Measurements from ENCODE around the gene WBP2NL.

GRCh38 chr22:42070517-42071422 is 72.2 kb downstream of the WBP2NL start, which contains the start of gene NAGA:
- TF ChIP-seq USF2 (IDR thresholded peaks at IDR 0.05) = no peak
- TF ChIP-seq NFE2L2 (conservative IDR thresholded peaks at IDR 0.05; ENCODE audit: low read length) = no peak
- no peak for TF ChIP-seq CBX2 (IDR thresholded peaks at IDR 0.05; ENCODE audit: borderline replicate concordance, low read depth)
- TF ChIP-seq POLR2A (IDR thresholded peaks at IDR 0.05; ENCODE audit: low read length) = peak; percentile 72
- no peak for TF ChIP-seq CBX8 (IDR thresholded peaks at IDR 0.05)
- no peak for TF ChIP-seq CEBPB (IDR thresholded peaks at IDR 0.05)
- no peak for TF ChIP-seq CTCF (IDR thresholded peaks at IDR 0.05)
- no peak for TF ChIP-seq MAFK (IDR thresholded peaks at IDR 0.05; ENCODE audit: partially characterized antibody)
- TF ChIP-seq EP300 (IDR thresholded peaks at IDR 0.05) = no peak

Data from A549 (cell line).